Activated CD8-positive, alpha-beta memory T cell treated with anti-CD3 and anti-CD28 coated beads, Interleukin-2, amount 50 U/mL, for 4 hours (primary cell): ENCODE results near the gene SP3.

Experiments
- DNase-seq: peaks from one replicate; pipeline ENCODE4 v3.0.0-alpha.2; 2020

Gene SP3

DNA sequence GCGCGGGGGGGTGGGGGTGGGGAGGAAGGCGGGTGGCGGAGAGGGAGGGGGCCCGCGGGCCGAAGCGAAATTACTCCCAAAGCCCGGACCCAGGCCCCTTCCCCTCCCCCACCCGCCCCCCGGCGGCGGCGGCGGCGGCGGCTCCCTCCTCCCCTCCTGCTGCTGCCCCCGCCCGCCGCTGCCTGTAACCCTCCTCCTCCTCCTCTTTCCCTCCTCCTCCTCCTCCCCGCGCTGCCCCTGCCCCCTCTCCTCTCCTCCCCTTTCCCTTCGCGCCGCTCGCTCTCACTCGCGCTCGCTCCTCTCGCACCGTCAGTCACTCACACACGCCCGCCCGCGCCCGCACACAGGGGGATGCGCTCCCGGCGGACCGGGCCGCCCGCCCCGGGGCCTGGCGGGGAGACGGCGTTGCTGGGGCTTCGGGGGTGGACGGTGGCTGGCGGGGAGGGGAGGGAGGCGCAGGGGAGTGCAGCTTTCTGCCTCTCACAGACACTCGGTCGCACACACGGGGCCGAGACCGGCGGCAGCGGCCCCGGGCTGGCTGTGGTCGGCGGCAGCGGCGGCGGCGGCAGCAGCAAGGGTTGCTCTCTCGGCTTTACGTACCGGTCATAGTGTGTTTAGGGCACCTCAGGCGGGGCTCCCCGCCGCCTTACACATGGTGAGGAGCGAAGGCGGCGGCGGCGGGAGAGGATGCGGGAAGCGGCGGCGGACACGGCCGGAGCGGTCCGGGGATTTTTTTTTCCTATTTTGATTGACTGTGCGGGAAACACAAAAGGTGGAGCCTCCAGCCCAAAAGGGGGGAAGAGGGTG is 405 bp downstream of the SP3 start:
- DNase-seq: peak; percentile 85

DNA sequence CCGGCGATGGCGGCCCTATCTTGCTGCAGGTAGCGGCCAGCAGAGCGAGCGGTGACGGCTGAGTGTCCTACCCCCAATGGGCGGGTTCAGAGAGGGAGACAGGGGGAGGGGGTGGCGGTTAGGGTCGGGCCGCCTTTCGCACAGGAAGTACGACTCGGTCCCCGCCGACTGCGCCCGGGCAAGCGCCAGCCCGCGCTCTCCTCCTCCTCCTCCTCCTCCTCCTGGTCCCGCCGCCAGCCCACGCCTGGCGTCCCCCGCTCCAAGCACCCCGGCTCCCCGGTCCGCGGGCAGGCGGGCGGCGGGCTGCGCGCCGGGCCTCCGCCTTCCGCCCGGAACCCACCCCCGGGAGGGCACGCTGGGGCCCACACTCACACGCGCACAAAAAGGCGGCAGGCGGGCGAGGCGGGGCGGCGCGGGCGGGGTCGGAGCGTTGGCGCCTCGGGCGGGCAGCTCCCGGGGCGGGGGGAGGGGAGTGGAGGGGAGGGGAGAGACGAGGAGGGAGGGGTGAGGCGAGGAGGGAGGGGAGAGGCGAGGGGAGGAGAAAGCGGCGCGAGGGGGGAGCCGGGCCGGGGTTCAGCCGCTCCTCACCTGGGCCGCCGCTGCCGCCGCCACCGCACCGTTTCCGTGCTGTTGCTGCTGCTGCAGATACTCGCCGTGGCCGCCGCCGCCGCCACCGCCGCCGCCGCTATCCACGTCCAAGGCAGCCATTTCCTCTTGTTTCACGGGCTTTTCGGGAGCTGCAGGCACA is 1.2 kb downstream of the SP3 start:
- DNase-seq: peak; percentile 93

DNA sequence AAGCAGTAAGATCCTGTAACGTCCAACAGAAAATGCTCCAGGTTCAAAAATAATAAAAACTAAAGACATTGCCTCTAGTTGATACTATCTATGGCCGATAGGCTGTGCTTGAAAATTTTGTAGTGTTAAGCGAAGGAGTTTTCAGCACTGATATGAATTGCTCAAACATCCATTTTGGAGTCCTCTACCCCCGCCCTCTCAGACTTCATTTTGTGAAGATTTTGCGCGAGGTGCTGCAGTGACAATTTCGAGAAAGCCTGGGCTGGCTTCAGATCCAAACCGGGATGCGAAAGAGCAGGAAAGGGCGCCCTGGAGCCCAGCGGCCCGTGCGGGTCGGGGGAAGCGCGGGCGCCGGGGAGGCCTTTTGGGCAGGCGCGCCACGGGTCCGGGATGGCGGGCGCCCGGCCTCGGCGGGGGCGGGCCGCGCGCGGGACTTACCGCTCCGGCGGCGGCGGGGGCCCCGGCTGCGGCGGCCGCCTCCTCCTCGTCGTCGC is 1.8 kb downstream of the SP3 start:
- no peak for DNase-seq

DNA sequence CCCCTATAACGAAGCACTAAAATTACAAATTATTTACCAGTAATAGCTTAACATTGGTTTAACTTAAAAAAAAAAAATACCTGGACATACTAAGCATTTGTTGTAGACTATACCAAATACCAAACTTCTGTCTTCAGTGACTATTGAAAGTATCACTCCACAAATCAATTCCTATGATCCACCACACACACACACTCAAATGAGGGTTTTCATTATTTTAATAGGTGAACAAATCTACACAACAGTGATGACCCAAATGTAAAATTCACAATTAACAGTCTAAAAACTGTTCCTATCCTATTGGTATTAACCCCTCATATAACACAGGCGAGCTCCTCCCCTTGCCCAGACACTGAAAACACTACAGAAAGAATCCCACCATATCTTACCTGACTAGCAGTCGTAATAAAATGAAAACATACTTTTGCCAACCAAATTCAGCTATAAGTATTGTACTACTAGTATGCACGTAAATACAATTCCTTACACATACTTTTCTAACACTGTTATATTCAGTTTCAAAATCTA is 2.5 kb downstream of the SP3 start:
- no peak for DNase-seq

DNA sequence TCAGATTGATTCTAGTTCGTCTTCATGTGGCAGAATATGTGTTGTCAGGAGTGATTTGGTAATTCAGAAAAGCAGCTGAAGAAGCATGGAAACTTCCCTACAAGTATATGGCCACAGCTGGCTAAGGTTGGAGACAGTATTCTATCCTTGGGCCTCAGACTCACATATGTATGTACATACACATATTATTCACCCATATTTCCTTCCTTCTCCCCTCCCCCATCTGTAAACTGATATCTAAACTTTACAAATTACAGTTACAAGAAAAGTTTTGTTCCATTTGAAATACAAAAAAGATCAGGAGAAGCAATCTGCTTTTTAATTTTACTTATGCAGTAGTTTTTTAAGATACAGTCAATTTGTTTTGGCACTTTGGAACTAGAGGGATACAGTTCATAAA is 3.1 kb downstream of the SP3 start:
- no peak for DNase-seq

DNA sequence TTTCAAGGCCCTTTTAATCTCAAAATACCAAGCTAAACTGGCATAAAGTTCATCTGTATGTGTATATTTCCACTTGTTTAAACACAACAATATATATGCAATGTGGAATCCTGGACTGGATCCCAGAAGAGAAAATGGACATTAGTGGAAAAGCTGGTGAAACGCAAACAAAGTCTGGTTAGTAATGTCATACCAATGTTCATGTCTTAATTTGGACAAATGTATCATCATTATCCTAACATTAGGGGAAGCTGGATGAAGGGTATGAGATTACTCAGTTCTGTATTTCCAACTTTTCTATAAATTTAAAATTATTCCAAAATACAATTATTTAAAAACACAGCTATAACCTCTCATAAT is 3.8 kb downstream of the SP3 start:
- no peak for DNase-seq

DNA sequence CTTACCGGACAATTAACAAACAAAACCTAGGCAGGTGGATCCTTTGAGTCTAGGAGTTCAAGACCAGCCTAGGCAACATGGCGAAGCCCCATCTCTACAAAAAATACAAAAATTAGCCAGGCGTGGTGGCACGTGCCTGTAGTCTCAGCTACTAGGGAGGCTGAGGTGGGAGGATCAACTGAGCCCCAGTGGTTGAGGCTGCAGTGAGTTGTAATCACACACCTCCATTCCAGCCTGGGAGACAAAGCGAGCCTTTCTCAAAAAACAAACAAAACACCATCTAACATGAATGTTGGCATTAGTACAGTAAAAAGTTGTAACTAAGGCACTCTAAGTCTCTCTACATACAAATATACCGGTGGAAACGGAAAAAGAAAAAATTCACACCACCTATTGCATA is 5.3 kb downstream of the SP3 start:
- no peak for DNase-seq

DNA sequence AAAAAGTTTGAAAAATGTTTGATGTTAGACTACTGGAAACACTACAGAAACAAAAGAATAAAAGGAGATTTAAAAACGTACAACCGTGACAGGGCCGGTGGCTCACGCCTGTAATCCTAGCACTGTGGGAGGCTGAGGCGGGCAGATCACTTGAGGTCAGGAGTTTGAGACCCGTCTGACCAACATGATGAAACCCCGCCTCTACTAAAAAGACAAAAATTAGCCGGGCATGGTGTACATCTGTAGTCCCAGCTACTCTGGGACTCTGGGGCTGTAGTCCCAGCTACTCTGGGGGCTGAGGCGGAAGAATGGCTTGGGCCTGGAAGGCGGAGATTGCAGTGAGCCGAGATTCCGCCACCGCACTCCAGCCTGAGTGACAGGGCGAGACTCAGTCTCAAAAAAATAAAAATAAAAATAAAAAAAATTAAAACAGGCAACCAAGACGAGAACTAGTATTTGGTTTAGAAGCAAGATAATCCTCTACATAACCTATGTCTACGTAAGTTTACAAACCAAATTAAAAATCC is 5.8 kb downstream of the SP3 start:
- DNase-seq: no peak

DNA sequence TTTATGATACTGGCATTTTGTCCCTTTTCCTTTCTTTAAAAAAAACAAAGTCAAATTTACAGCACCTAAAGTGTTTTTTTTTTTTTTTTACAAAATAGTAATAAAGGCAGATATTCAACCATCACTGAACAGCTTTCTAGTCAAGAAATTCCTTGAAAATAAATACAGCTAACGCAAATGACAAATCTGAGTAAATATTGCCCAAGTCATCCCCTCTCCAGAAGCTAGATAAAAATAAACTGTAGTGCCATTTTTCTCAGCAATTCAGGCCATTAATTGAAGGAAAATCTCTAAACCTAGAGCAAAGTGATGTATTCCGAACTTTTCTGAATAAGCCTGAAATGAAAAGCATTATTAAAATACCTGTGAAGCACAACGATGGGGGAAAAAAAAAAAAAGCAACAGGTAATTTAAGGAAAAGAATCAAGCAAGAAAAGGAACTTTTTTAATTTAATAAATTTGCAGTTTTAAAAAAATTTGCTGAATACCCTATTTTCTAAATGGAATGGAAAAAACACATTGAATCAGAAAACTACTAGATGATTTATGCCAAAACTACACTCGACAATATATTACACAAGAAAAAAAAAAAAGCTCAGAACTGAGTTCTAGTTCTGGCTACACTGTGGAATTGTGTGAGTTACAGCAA is 6.9 kb downstream of the SP3 start:
- DNase-seq: no peak

DNA sequence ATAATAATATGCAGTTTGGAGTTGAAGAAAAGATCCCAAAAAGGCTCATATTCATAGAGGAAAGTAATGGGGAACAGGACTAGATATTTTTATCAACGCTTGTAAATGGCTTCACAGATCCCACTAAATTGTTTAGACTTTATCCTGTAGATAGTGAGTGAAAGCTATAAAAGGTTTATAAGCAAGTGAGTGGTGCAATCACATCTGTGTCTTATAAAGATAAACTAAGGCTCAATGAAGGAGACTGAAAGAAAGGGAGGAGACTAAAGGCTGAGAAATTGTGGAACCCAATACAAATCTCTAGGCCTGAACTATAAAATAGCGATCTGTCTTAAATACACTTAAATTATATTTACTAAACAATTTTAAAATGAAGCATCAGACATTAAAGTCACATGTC is 7.7 kb downstream of the SP3 start:
- DNase-seq: no peak

DNA sequence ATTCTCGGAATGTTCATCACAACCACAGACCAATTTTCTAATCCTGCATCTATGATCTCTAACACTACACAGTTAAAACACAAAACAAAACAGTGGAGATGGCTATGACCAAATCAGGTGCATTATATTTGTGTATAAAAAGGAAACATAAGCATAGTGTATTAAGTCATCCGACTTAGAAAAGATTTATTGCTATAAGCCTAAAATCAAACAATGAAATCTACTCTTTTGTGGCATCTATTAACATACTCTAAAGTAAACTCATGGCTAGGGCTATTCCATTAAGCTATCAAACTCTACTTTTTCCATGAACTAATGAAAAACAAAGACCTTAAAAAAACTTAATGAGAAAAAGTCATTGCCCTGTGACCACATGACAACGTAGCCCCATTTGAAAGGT is 8.7 kb downstream of the SP3 start:
- DNase-seq: no peak

DNA sequence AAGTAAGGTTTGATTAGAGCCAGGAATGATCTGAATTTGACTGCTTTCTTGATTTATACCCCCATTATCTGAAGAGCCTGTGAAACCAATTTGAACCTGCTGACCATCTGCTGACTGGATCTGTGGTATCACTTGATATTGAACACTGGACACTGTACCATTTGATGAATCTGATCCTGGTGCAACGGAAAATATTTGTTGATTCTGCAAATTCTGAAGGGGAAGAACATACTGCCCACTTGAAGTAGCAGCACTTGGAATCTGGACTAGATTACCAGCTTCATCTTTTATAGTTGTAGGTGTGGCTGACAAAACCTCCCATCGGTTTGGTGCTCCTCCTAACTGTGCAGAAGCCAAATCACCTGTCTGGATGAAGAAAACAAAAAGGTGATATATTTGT is 9.3 kb downstream of the SP3 start:
- no peak for DNase-seq

DNA sequence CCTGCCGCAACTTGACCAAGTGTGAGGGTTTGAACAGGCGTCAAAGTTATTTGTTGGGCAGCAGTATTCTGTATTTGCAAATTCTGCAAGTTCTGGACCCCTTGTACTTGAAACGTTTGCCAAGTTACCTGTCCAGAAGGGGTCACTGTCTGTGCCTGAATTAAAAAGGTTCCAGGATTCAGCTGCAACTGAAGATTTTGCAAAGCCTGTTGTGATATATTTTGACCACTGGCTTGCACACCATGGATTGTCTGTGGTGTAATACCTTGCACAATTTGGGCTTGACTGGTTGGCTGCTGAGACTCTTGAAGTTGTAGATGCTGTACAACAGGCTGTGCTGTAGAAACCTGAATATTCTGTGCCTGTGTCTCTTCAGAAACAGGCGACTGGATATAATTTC is 10.2 kb downstream of the SP3 start:
- DNase-seq: no peak

DNA sequence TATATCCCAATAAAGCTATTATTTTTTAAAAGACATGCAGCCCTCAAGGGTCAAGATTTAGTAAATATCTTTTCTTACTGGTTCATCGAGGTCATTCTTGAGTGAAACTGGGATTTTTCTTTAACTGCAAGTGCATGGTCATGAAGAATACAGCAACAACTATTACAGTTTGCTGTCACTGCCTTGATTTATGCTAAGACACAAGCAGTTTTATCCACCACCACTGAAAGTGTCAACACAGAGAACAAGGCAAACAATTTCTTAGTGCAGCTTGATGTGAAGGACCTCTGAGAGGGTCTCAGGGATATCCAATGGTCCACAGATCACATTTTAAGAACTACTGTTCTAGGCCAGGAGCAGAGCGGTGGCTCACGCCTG is 12.1 kb downstream of the SP3 start:
- no peak for DNase-seq

DNA sequence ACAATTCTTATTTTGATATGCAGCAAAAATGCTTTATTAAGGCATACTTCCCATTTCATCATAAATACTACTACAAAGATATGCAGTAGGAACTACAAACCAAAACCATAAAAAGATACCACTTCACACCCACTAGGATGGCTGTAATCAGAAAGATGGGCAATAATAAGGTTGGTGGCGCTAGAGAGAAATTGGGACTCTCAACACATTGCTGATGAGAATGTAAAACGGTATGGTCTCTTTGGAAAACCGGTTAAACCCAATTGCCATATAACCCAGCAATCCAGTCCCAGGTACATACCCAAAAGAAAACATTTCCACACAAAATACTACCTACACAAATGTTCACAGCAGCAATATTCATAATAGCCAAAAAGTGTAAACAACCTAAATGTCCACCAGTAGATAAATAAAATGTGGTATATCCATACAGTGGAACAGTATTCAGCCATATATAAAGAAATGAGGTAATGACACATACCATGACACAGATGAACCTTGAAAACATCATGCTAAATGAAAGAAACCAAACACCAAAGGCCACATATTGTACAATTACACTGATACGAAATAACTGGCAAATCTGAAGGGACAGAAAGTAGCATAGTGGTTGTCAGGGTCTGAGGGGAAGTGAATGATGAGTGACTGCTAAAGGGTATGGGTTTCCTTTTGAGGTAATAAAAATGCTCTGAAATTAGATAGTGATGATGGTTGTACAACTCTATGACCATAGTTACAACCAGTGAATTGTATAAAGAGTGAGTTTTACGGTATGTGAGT is 12.7 kb downstream of the SP3 start:
- no peak for DNase-seq

DNA sequence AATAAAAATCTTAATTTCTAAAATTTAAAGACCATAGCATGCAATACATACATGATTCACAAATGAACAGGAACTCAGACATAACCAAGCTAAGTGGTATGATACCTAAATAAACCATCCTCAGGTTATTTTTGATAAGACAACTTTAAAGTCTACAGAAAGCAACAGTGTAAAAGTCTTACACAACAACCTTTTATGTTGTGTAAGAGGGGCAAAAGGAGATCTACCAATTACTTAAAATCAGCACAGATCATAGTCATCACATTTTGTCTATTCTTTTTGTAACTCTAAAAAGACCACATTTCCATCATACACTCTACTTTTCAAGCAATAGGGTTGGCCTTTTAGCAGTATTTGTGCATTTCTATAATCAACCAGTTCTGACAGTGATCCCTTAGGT is 16.3 kb downstream of the SP3 start:
- DNase-seq: no peak

DNA sequence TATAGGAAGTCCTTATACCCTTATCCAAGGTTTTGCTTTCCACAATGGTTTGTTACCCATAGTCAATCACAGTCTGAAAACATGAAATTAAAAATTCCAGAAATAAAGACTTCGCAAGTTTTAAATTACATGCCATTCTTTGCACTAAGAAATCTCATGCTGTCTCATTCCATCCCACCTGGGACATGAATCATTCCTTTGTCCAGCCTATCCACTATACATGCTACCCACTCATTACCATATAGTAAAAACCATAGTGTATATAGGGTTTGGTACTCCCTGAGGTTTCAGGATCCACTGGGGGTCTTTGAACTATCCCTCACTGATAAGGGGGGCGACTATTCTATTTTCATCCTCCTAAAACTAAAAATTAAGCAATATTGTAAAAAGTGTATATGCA is 17.0 kb downstream of the SP3 start:
- no peak for DNase-seq

DNA sequence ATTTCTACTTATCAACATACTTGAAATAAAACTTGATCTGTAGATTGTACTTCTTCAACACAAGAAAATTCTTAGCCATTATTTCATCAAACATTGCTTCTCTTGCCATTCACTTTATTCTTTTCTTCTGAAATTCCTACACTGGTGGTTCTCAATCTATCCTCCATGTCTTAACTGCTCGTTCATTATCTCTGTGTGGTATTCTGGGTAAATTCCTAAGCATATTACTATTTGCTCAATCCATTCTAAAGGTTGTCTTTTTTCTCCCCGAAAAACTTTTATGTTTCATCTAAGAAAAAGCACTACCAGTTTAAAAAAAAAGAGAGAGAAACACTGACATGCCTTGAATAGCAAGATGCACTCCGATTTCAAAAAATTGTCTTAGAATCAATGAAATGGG is 18.0 kb downstream of the SP3 start:
- DNase-seq: no peak

DNA sequence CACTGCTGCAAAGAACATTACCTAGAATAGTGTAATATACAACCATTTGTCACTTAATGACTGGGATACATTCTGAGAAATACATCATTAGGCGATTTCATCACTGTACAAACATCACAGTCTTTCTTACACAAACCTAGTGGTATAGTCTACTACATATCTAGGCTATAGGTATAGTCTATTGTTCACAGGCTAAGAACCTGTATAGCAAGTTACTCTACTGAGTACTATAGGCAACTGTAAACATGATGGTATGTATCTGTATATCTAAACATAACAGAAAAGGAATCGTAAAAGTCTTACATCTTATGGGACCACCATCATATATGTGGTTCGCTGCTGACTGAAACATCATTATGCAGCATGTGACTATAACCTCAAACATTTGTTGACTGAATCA is 21.4 kb downstream of the SP3 start:
- DNase-seq: no peak

DNA sequence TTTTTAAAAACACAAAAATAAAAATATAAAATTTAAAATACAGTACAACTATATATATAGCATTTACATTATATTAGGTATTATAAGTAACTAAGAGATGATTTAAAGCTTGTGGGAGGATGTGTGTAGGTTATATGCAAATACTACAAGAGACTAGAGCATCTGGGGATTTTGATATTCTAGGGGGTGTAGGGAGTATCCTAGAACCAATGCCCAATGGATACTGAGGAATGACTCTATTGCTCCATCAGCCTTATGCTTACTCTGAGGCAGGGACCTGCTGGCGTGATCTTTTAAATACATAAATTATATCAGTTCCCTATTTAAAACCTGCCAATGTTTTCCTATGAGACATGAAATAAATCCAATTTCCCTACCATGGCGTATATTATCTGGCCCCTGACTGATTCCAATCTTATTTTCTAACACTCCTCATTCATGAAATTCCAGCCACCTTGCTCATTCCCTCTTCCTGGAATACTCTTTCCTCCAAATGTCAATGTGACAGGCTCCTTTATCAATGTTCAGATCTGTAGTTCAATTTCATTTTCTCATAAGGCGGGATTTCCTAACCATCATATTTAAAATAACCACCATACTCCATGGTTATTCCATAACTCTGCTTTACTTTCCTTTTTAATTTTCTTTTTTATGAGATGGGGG is 22.2 kb downstream of the SP3 start:
- no peak for DNase-seq

DNA sequence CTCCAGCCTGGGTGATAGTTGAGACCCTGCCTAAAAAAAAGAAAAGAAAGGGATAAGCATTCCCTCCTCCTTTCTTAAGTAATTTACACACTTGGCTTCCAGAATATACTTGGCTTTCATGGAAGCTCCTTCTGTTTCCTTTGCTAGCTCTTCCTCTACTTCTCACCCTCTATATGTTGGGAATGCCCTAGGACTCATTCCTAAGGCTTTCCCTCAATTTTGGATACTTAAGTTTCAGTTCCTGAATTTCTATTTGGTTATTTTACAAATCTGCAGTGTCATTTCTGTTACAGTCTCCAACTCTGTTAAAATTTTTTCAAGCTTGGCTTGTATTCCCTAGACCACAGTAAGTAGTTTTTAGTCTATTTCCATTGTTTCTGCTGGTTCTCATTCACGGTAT is 23.6 kb downstream of the SP3 start:
- no peak for DNase-seq
